Renal pelvis (tissue), 3 donors: ENCODE measurements around the gene SLC27A5. TPM values are rescaled to one million over a fixed set of nuclear protein-coding genes. Genes with fewer than 3 reads are reported as not detected.

Source experiments
- polyA plus RNA-seq, 3 donors: library from polyadenylated mRNA; unstranded; fragments of 120-200 nt; gene quantifications; one replicate each; pipeline ENCODE4 v1.2.1, GENCODE V29; 2013; ENCODE audit not compliant: insufficient read length in 3 of 3

The SLC27A5 gene
- polyA plus RNA-seq, 3 donors, result 13.3 to 13.8 (median 13.6) TPM

Other genes with a start within 250 kb of the SLC27A5 start
- gene ZNF8, start 233.0 kb downstream of the SLC27A5 start, polyA plus RNA-seq, result 10 to 100 TPM in 2 of 3 donors, 1 to 10 TPM in 1; 6.6 to 10.7 (median 10.5) TPM
- gene ERVK3-1, start 206.6 kb downstream of the SLC27A5 start, polyA plus RNA-seq, result 10 to 100 TPM; 53.5 to 61.2 (median 59.1) TPM
- 1 to 10 TPM; 3.8 to 4.1 (median 4.0) TPM for gene ZSCAN22, start 185.0 kb downstream of the SLC27A5 start, polyA plus RNA-seq
- 1 to 10 TPM; 1.6 to 2.1 (median 2.0) TPM for gene A1BG, start 158.5 kb downstream of the SLC27A5 start, polyA plus RNA-seq
- 1 to 10 TPM; 5.0 to 7.1 (median 5.5) TPM for gene ZNF497, start 149.2 kb downstream of the SLC27A5 start, polyA plus RNA-seq
- gene ZNF837, start 131.0 kb downstream of the SLC27A5 start, polyA plus RNA-seq, result 1 to 10 TPM; 5.6 to 6.2 (median 5.8) TPM
- gene RPS5, start 124.7 kb downstream of the SLC27A5 start, polyA plus RNA-seq, result 1,000 to 10,000 TPM in 2 of 3 donors, 100 to 1,000 TPM in 1; 960 to 1,160 (median 1,095) TPM
- not detected for gene RNF225, start 116.3 kb downstream of the SLC27A5 start, polyA plus RNA-seq
- 10 to 100 TPM; 13.2 to 16.5 (median 13.9) TPM for gene ZNF584, start 103.3 kb downstream of the SLC27A5 start, polyA plus RNA-seq
- gene ZNF132, start 71.8 kb downstream of the SLC27A5 start, polyA plus RNA-seq, result 10 to 100 TPM; 13.6 to 16.7 (median 15.1) TPM
- 1 to 10 TPM; 7.2 to 7.6 (median 7.2) TPM for gene ZNF324B, start 60.4 kb downstream of the SLC27A5 start, polyA plus RNA-seq
- 10 to 100 TPM; 10.0 to 13.4 (median 11.0) TPM for gene ZNF324, start 44.9 kb downstream of the SLC27A5 start, polyA plus RNA-seq
- 10 to 100 TPM; 17.3 to 23.4 (median 19.3) TPM for gene ZNF446, start 35.6 kb downstream of the SLC27A5 start, polyA plus RNA-seq
- gene ZBTB45, start 7.8 kb upstream of the SLC27A5 start, polyA plus RNA-seq, result 10 to 100 TPM; 14.5 to 19.1 (median 16.1) TPM
- 100 to 1,000 TPM; 644 to 816 (median 758) TPM for gene TRIM28, start 32.1 kb upstream of the SLC27A5 start, polyA plus RNA-seq
- 100 to 1,000 TPM; 117 to 136 (median 126) TPM for gene CHMP2A, start 43.1 kb upstream of the SLC27A5 start, polyA plus RNA-seq
- gene UBE2M, start 46.6 kb upstream of the SLC27A5 start, polyA plus RNA-seq, result 100 to 1,000 TPM in 1 of 3 donors, 10 to 100 TPM in 2; 90.2 to 109 (median 97.5) TPM
- 10 to 100 TPM; 31.0 to 59.2 (median 54.2) TPM for gene MZF1, start 61.3 kb upstream of the SLC27A5 start, polyA plus RNA-seq